HepG2 (cell line): Measurements from ENCODE around the gene PLEKHG2. TPM values are rescaled to one million over a fixed set of nuclear protein-coding genes. Genes with fewer than 3 reads are reported as not detected.
A peak's percentile ranks its signal among the peaks of the same experiment; 100 is the strongest.

Experiments used
- ARID2 ChIP-seq: sonication (generic); formaldehyde crosslinking; IDR thresholded peaks from 2 replicates; pipeline ENCODE4 v1.8.1; 2022; ENCODE audit warnings: mild to moderate bottlenecking, missing genetic modification reagents, borderline replicate concordance
- CBX1 ChIP-seq: IDR thresholded peaks from one replicate; pipeline ENCODE4 v1.6.1; 2016; ENCODE audit warnings: antibody characterized with exemption, low read depth
- DMAP1 ChIP-seq: IDR thresholded peaks from 2 replicates; pipeline ENCODE4 v1.6.1; 2016
- ETV5 ChIP-seq: IDR thresholded peaks from 2 replicates; pipeline ENCODE4 v1.6.1; 2018; ENCODE audit warnings: missing biosample characterization, missing genetic modification reagents, inconsistent platforms, borderline replicate concordance
- EZH2 ChIP-seq: conservative IDR thresholded peaks from 2 replicates; pipeline ENCODE4 v1.6.1; 2012; ENCODE audit warnings: mild to moderate bottlenecking, low read depth, low read length, moderate library complexity
- KLF12 ChIP-seq: sonication (generic); formaldehyde crosslinking; IDR thresholded peaks from 2 replicates; pipeline ENCODE4 v1.4.0; 2020; ENCODE audit warnings: missing genetic modification reagents, borderline replicate concordance
- MTERF4 ChIP-seq: sonication (generic); formaldehyde crosslinking; IDR thresholded peaks from 2 replicates; pipeline ENCODE4 v1.8.0; 2023; ENCODE audit warnings: mild to moderate bottlenecking, missing genetic modification reagents
- NFE2 ChIP-seq: sonication (generic); formaldehyde crosslinking; IDR thresholded peaks from 2 replicates; pipeline ENCODE4 v1.4.0; 2020; ENCODE audit warnings: missing genetic modification reagents
- RNF219 ChIP-seq: sonication (generic); formaldehyde crosslinking; IDR thresholded peaks from 2 replicates; pipeline ENCODE4 v1.5.0; 2020; ENCODE audit warnings: mild to moderate bottlenecking, missing genetic modification reagents
- SKI ChIP-seq: fragments of 450-650 bp; IDR thresholded peaks from one replicate; pipeline ENCODE4 v1.6.1; 2018; ENCODE audit warnings: mild to moderate bottlenecking; ENCODE audit not compliant: partially characterized antibody
- TEF ChIP-seq: sonication (generic); formaldehyde crosslinking; IDR thresholded peaks from 2 replicates; pipeline ENCODE4 v1.5.0; 2020; ENCODE audit warnings: missing genetic modification reagents
- XRCC5 ChIP-seq: fragments of 200-400 bp; formaldehyde crosslinking; optimal IDR thresholded peaks from 2 replicates; pipeline ENCODE3; 2017; ENCODE audit warnings: mild to moderate bottlenecking, low read length
- ZBTB44 ChIP-seq: sonication (generic); formaldehyde crosslinking; IDR thresholded peaks from 2 replicates; pipeline ENCODE4 v1.4.0; 2020; ENCODE audit warnings: missing genetic modification reagents
- ZNF160 ChIP-seq: sonication (generic); formaldehyde crosslinking; IDR thresholded peaks from 2 replicates; pipeline ENCODE4 v1.8.0; 2022; ENCODE audit warnings: mild to moderate bottlenecking, inconsistent platforms, missing genetic modification reagents
- ZNF317 ChIP-seq: sonication (generic); formaldehyde crosslinking; IDR thresholded peaks from 2 replicates; pipeline ENCODE4 v1.5.0; 2020; ENCODE audit warnings: mild to moderate bottlenecking, missing genetic modification reagents
- ZNF34 ChIP-seq: sonication (generic); formaldehyde crosslinking; IDR thresholded peaks from 2 replicates; pipeline ENCODE4 v1.4.0; 2020; ENCODE audit warnings: mild to moderate bottlenecking, missing genetic modification reagents, borderline replicate concordance
- ZNF451 ChIP-seq: sonication (generic); formaldehyde crosslinking; IDR thresholded peaks from 2 replicates; pipeline ENCODE4 v1.5.0; 2020; ENCODE audit warnings: mild to moderate bottlenecking, missing genetic modification reagents
- ZNF460 ChIP-seq: sonication (generic); formaldehyde crosslinking; IDR thresholded peaks from 2 replicates; pipeline ENCODE4 v1.5.1; 2020; ENCODE audit warnings: missing genetic modification reagents, mild to moderate bottlenecking, borderline replicate concordance
- ZNF468 ChIP-seq: sonication (generic); formaldehyde crosslinking; IDR thresholded peaks from 2 replicates; pipeline ENCODE4 v1.8.0; 2022; ENCODE audit warnings: mild to moderate bottlenecking, moderate library complexity, missing genetic modification reagents
- ZNF850 ChIP-seq: sonication (generic); formaldehyde crosslinking; conservative IDR thresholded peaks from 2 replicates; pipeline ENCODE4 v1.9.0; 2021; ENCODE audit warnings: mild to moderate bottlenecking, missing genetic modification reagents
- ZSCAN21 ChIP-seq: sonication (generic); formaldehyde crosslinking; IDR thresholded peaks from 2 replicates; pipeline ENCODE4 v1.8.0; 2022; ENCODE audit warnings: mild to moderate bottlenecking, missing genetic modification reagents, moderate library complexity, borderline replicate concordance
- polyA plus RNA-seq, 8 experiments: library from polyadenylated mRNA; depleted of rRNA in 3 of 8; stranded (reverse) in 7 of 8; unstranded in 1 of 8; fragments of >200 nt; fragmentation: Illumina TruSeq in 4 of 8; extraction: Trizol in 4 of 8; gene quantifications; 2 replicates each; pipeline versions ENCODE4 v1.2.1 to v1.2.3, GENCODE V29; 2011 to 2016; ENCODE audit warnings: low read depth in 4 of 8, missing spikeins in 1 of 8, mixed read lengths in 1 of 8; ENCODE audit not compliant: insufficient read depth in 1 of 8
- total RNA-seq, 5 experiments: library from RNA; depleted of rRNA; stranded (reverse); fragments of >200 nt; fragmentation: Illumina TruSeq; extraction: Trizol; gene quantifications; 2 replicates each; pipeline ENCODE4 v1.2.3, GENCODE V29; 2016; ENCODE audit warnings: low read depth in 1 of 5

Gene PLEKHG2
- total and polyA plus RNA-seq, 2 of the 13 experiments (the other 11 are each of a cell fraction or from before 2014, with no cell fraction given): 3.6 to 6.8 TPM

GRCh38 chr19:39445196-39446111 is 33.0 kb downstream of the PLEKHG2 start, which contains the start of gene SUPT5H (continued):
- peak; percentile 76 for TF ChIP-seq ETV5 (CRISPR knock-in tag)
- 0 out of 2 replicates have a peak, but pooled peaks have one; percentile 60 for TF ChIP-seq ARID2 (CRISPR knock-in tag)
- TF ChIP-seq ZNF451 (CRISPR knock-in tag): peak; percentile 93
- peak; percentile 68 for TF ChIP-seq ZNF160 (CRISPR knock-in tag)
- TF ChIP-seq TEF: no peak
- TF ChIP-seq MTERF4 (CRISPR knock-in tag): peak; percentile 80; the same call in 1 of the 2 replicates
- peak; percentile 18 for TF ChIP-seq SKI
- peak; percentile 32; the same call in 1 of the 2 replicates for TF ChIP-seq ZNF460 (CRISPR knock-in tag)
- TF ChIP-seq ZSCAN21: peak; percentile 71; the same call in 1 of the 2 replicates
- no peak for TF ChIP-seq XRCC5
- no peak for TF ChIP-seq CBX1
- no peak for TF ChIP-seq RNF219 (CRISPR knock-in tag)
- no peak for TF ChIP-seq NFE2 (CRISPR knock-in tag)
- TF ChIP-seq ZNF34 (CRISPR knock-in tag): no peak
- TF ChIP-seq ZNF317 (CRISPR knock-in tag): peak; percentile 87
- peak; percentile 92 for TF ChIP-seq DMAP1 (CRISPR knock-in tag)
- TF ChIP-seq ZBTB44 (CRISPR knock-in tag): 0 out of 2 replicates have a peak, but pooled peaks have one; percentile 49
- TF ChIP-seq ZNF850: peak; percentile 92
- no peak for TF ChIP-seq EZH2
- no peak for TF ChIP-seq ZNF468
- no peak for TF ChIP-seq KLF12
